ENCODE data around the gene PPP1R37. TPM values are rescaled to one million over a fixed set of nuclear protein-coding genes. Genes with fewer than 3 reads are reported as not detected.

The PPP1R37 gene
- total RNA-seq, 1 donor from 2014 or later = 36.5 TPM

DNA sequence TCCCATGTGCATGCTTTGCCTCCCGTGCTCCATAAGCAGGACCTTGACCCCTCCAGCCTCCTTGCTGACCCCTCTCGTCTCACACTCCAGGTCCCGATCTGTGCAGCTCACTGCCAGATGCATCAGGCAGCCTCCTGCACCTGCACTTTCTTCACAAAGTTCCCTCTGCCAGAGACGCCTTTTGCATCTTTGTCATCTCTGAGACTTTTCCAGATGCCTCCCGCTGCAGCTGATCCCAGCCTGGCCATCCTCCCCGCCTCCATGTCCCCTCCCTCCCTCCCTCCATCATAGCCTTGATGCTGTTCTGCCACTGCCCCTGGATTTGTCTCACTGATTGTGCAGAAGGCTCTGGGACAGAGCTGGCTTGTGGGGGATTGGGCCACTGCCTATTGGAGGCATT, 29.9 kb downstream of the PPP1R37 start:
- TF ChIP-seq, protein P1, sequence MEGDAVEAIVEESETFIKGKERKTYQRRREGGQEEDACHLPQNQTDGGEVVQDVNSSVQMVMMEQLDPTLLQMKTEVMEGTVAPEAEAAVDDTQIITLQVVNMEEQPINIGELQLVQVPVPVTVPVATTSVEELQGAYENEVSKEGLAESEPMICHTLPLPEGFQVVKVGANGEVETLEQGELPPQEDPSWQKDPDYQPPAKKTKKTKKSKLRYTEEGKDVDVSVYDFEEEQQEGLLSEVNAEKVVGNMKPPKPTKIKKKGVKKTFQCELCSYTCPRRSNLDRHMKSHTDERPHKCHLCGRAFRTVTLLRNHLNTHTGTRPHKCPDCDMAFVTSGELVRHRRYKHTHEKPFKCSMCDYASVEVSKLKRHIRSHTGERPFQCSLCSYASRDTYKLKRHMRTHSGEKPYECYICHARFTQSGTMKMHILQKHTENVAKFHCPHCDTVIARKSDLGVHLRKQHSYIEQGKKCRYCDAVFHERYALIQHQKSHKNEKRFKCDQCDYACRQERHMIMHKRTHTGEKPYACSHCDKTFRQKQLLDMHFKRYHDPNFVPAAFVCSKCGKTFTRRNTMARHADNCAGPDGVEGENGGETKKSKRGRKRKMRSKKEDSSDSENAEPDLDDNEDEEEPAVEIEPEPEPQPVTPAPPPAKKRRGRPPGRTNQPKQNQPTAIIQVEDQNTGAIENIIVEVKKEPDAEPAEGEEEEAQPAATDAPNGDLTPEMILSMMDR (IDR thresholded peaks at IDR 0.05; ENCODE audit: insufficient read depth, low read length, poor library complexity, severe bottlenecking) = no peak
- DNase-seq (ENCODE audit: low read depth) = no peak
- Histone ChIP-seq H3K4me3 (ENCODE audit: low read depth, low read length) (no peak overlapping the region), H3K36me3 (ENCODE audit: control insufficient read depth, insufficient read depth, low read length) (no peaks in the 10 kb centered on the region), H3K27me3 (ENCODE audit: control insufficient read depth, insufficient read depth, low read length) (no peaks in the 10 kb centered on the region)

DNA sequence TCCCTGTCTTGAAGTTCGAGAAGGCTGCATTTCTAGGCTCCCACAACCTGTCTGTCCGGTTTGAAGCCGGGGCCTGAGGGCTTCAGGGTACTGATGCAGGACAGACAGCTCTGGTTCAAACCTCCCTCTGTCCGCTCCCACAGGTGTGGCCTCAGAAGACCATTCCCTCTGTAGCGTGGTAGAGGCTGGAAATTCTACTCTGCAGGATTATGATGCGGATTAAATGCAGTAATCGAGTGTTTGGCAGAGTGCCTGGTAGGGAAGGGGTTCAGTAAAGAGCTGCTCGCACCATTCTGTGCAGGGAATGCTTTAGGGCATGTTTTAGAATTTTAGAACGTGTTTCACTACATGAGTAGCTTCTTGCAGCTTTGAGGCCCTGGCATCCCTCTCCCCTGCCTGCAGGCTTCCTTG, 30.5 kb downstream of the PPP1R37 start:
- Histone ChIP-seq H3K4me3 (ENCODE audit: low read depth, low read length) (no peak overlapping the region), H3K27me3 (ENCODE audit: control insufficient read depth, insufficient read depth, low read length) (no peaks in the 10 kb centered on the region), H3K36me3 (ENCODE audit: control insufficient read depth, insufficient read depth, low read length) (no peaks in the 10 kb centered on the region)
- TF ChIP-seq, protein P1 (IDR thresholded peaks at IDR 0.05; ENCODE audit: insufficient read depth, low read length, poor library complexity, severe bottlenecking) = no peak
- no peak for DNase-seq (ENCODE audit: low read depth)

DNA sequence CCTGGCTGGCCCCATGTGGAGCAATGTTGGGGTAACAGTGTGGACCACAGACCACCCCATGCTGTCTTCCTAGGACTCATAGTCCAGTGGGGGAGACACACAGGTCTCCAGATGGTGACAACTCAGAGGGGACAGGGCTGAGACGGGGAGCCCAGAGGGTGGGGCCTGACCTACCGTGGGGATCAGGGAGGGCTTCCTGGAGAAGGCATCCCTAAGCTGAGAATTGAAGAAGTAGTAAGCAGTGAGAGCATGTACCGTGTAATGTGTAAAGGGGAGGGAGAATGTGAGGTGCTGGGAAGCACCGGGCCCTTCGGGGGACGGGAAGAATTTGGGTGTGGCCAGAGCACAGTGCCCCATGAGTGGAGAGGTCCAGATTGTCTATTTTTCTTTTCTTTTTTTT, 31.0 kb downstream of the PPP1R37 start:
- TF ChIP-seq, protein P1 (IDR thresholded peaks at IDR 0.05; ENCODE audit: insufficient read depth, low read length, poor library complexity, severe bottlenecking) = no peak
- no peaks in the 10 kb centered on the region for H3K36me3 ChIP-seq (ENCODE audit: control insufficient read depth, insufficient read depth, low read length)
- H3K27me3 ChIP-seq (ENCODE audit: control insufficient read depth, insufficient read depth, low read length) = no peaks in the 10 kb centered on the region
- no peak for DNase-seq (ENCODE audit: low read depth)
- H3K4me3 ChIP-seq (ENCODE audit: low read depth, low read length) = no peak overlapping the region

DNA sequence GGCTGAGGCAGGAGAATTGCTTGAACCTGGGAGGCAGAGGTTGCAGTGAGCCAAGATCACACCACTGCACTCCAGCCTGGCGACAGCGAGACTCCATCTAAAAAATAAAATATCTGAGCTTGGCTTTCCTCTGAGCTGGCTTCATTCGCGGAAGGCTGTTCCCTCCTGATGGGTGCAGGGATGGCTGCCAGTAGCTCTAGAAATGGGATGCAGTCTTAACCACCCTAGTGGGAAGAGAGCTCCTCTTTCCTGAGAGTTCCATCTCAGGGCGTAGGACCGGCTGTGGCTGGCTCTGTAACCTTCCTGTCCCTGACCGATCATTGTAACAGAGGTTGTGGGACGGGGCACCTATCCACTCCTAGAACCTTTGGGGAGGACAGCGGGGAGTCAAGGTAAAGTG, 32.4 kb downstream of the PPP1R37 start:
- no peak for DNase-seq (ENCODE audit: low read depth)
- no peak overlapping the region for H3K4me3 ChIP-seq (ENCODE audit: low read depth, low read length)
- TF ChIP-seq, protein P1 (IDR thresholded peaks at IDR 0.05; ENCODE audit: insufficient read depth, low read length, poor library complexity, severe bottlenecking) = no peak
- no peaks in the 10 kb centered on the region for H3K36me3 ChIP-seq (ENCODE audit: control insufficient read depth, insufficient read depth, low read length)
- no peaks in the 10 kb centered on the region for H3K27me3 ChIP-seq (ENCODE audit: control insufficient read depth, insufficient read depth, low read length)

DNA sequence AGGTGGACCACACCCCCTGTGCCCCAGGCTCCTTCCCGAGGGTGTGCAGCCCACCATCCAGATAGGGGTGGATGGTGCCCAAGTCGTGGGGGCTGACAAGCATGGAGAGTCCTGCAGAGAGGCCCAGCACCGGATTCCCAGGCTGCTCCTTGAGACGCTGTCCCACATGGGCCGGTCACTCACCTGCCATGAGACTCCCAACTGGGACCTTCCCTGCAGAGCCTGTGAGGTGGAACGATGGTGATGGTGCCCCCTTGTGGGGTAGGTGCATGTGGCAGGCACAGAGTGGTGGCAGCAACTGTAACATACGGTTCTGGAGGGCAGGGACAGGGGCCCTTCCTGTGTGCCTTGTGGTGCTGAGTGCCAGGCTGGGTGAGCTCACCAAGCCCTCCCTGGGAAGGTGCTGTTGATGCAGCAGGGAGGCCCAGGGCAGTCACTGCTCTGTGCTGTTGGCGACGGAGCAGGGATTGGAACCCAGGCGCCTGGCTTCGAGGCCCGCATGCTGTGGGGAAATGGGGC, 33.1 kb downstream of the PPP1R37 start:
- Histone ChIP-seq H3K4me3 (ENCODE audit: low read depth, low read length) (no peak overlapping the region), H3K36me3 (ENCODE audit: control insufficient read depth, insufficient read depth, low read length) (no peaks in the 10 kb centered on the region), H3K27me3 (ENCODE audit: control insufficient read depth, insufficient read depth, low read length) (no peaks in the 10 kb centered on the region)
- TF ChIP-seq, protein P1 (IDR thresholded peaks at IDR 0.05; ENCODE audit: insufficient read depth, low read length, poor library complexity, severe bottlenecking) = peak; percentile 80
- no peak for DNase-seq (ENCODE audit: low read depth)

DNA sequence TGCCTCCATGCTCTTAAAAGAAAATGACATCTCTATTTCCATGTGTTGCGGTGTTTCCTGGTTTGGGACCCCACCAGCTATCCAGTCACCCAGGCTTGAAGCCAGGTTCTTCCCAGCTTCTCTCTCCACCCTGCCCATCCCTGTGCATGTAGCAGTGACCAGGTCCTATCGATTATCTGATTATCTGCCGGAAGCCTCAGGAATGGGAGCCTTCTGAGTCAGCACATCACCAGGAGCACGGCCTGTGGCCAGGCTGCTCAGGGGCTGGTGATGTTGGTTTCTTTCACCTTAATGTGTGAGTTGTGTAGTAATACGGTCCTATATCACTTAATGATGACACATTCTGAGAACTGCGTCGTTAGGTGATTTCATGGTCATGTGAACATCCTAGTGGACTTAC, 33.7 kb downstream of the PPP1R37 start:
- no peak overlapping the region for H3K4me3 ChIP-seq (ENCODE audit: low read depth, low read length)
- H3K27me3 ChIP-seq (ENCODE audit: control insufficient read depth, insufficient read depth, low read length) = no peaks in the 10 kb centered on the region
- TF ChIP-seq, protein P1 (IDR thresholded peaks at IDR 0.05; ENCODE audit: insufficient read depth, low read length, poor library complexity, severe bottlenecking) = no peak
- no peak for DNase-seq (ENCODE audit: low read depth)
- H3K36me3 ChIP-seq (ENCODE audit: control insufficient read depth, insufficient read depth, low read length) = no peaks in the 10 kb centered on the region
